GM23338 (cell line): Measurements from ENCODE around the gene JAKMIP1. TPM values are rescaled to one million over a fixed set of nuclear protein-coding genes. Genes with fewer than 3 reads are reported as not detected.

Experiments used
- ATAC-seq: fragments of 200-7000 bp; cut with Tn5 transposase; 3 replicates; pipeline ENCODE4 v1.9.1; 2020
- DNase-seq: peaks from one replicate; pipeline ENCODE4 v3.0.0-alpha.2; 2015; ENCODE audit warnings: low spot score
- H2AFZ ChIP-seq: fragments of 200-600 bp; sonication (generic); 2 replicates; pipeline ENCODE4 v1.8.0; 2016; ENCODE audit warnings: antibody characterized with exemption, mild to moderate bottlenecking, moderate library complexity
- H3F3A ChIP-seq: fragments of 200-600 bp; sonication (generic); replicated peaks from 2 replicates; pipeline ENCODE4 v1.8.0; 2017; ENCODE audit warnings: antibody characterized with exemption, mixed run types, low read depth
- H3K27ac ChIP-seq: fragments of 200-600 bp; sonication (generic); 2 replicates; pipeline ENCODE4 v1.6.1; 2016; ENCODE audit warnings: low read depth
- H3K27me3 ChIP-seq: fragments of 200-600 bp; sonication (generic); 2 replicates; pipeline ENCODE4 v1.8.0; 2016; ENCODE audit warnings: mild to moderate bottlenecking, mixed run types, moderate library complexity; ENCODE audit not compliant: insufficient read depth
- H3K36me3 ChIP-seq: fragments of 200-600 bp; sonication (generic); 2 replicates; pipeline ENCODE4 v1.8.0; 2016; ENCODE audit warnings: mild to moderate bottlenecking; ENCODE audit not compliant: insufficient read depth
- H3K4me1 ChIP-seq: fragments of 200-600 bp; sonication (generic); 2 replicates; pipeline ENCODE4 v1.8.0; 2016; ENCODE audit warnings: mild to moderate bottlenecking, moderate library complexity; ENCODE audit not compliant: insufficient read depth
- H3K4me2 ChIP-seq: fragments of 200-600 bp; sonication (generic); 2 replicates; pipeline ENCODE4 v1.7.1; 2017; ENCODE audit warnings: mixed run types
- H3K4me3 ChIP-seq: fragments of 200-600 bp; sonication (generic); 2 replicates; pipeline ENCODE4 v1.6.1; 2016; ENCODE audit warnings: mixed run types
- H3K79me2 ChIP-seq: fragments of 200-600 bp; sonication (generic); replicated peaks from 2 replicates; pipeline ENCODE4 v1.8.0; 2017; ENCODE audit warnings: mild to moderate bottlenecking; ENCODE audit not compliant: insufficient read depth
- H3K9me2 ChIP-seq: fragments of 200-600 bp; sonication (generic); 2 replicates; pipeline ENCODE4 v1.8.0; 2017; ENCODE audit not compliant: insufficient read depth
- H4K20me1 ChIP-seq: fragments of 200-600 bp; sonication (generic); replicated peaks from 2 replicates; pipeline ENCODE4 v1.8.0; 2017; ENCODE audit warnings: mild to moderate bottlenecking; ENCODE audit not compliant: insufficient read depth
- H3K27ac Mint-ChIP-seq: 2 replicates; pipeline ENCODE4 v1.8.0; 2020; ENCODE audit warnings: inconsistent platforms, mild to moderate bottlenecking, moderate library complexity, mixed read lengths
- H3K27me3 Mint-ChIP-seq: 3 replicates; pipeline ENCODE4 v1.8.0; 2022; ENCODE audit warnings: low read depth, mild to moderate bottlenecking, moderate library complexity, mixed read lengths, inconsistent platforms; ENCODE audit not compliant: insufficient read depth, poor library complexity
- H3K36me3 Mint-ChIP-seq: 3 replicates; pipeline ENCODE4 v1.8.0; 2021; ENCODE audit warnings: low read depth, mild to moderate bottlenecking, inconsistent platforms, moderate library complexity, mixed read lengths
- H3K4me1 Mint-ChIP-seq: 3 replicates; pipeline ENCODE4 v1.8.0; 2020; ENCODE audit warnings: mild to moderate bottlenecking, inconsistent platforms, mixed read lengths
- H3K4me3 Mint-ChIP-seq: 3 replicates; pipeline ENCODE4 v1.8.0; 2021; ENCODE audit warnings: moderate library complexity, mild to moderate bottlenecking, inconsistent platforms, mixed read lengths
- H3K9me3 Mint-ChIP-seq: 3 replicates; pipeline ENCODE4 v1.8.0; 2020; ENCODE audit warnings: moderate library complexity, mild to moderate bottlenecking, inconsistent platforms, mixed read lengths
- CREB1 ChIP-seq: fragments of 250-450 bp; sonication (Bioruptor Pico); IDR thresholded peaks from 2 replicates; pipeline ENCODE4 v1.5.0; 2020; ENCODE audit warnings: low read depth, mild to moderate bottlenecking, moderate library complexity
- CTCF ChIP-seq, 2 experiments: fragments of 200-600 bp in 1 of 2; sonication (generic) in 1 of 2; conservative IDR thresholded peaks; 2 replicates each; pipeline versions ENCODE4 v1.5.1 to v1.6.1; 2016 to 2017; ENCODE audit warnings: antibody characterized with exemption in 2 of 2, low read depth in 2 of 2, mild to moderate bottlenecking in 2 of 2, moderate library complexity in 1 of 2
- ETS1 ChIP-seq: IDR thresholded peaks from 2 replicates; pipeline ENCODE4 v1.6.1; 2016; ENCODE audit warnings: antibody characterized with exemption
- EZH2 ChIP-seq: fragments of 200-600 bp; sonication (generic); IDR thresholded peaks from one replicate; pipeline ENCODE4 v1.8.0; 2017; ENCODE audit warnings: antibody characterized with exemption, mild to moderate bottlenecking, low read depth; ENCODE audit not compliant: unreplicated experiment
- EZH2phosphoT487 ChIP-seq: fragments of 200-600 bp; sonication (generic); IDR thresholded peaks from one replicate; pipeline ENCODE4 v1.8.1; 2018; ENCODE audit warnings: antibody characterized with exemption; ENCODE audit not compliant: unreplicated experiment
- JUNB ChIP-seq: IDR thresholded peaks from one replicate; pipeline ENCODE4 v1.6.1; 2016; ENCODE audit warnings: antibody characterized with exemption; ENCODE audit not compliant: unreplicated experiment
- NANOG ChIP-seq: IDR thresholded peaks from 2 replicates; pipeline ENCODE4 v1.6.1; 2016; ENCODE audit warnings: antibody characterized with exemption, borderline replicate concordance
- POLR2AphosphoS5 ChIP-seq: IDR thresholded peaks from 2 replicates; pipeline ENCODE4 v1.6.1; 2016; ENCODE audit warnings: antibody characterized with exemption, low read depth
- REST ChIP-seq: IDR thresholded peaks from one replicate; pipeline ENCODE4 v1.6.1; 2018; ENCODE audit warnings: antibody characterized with exemption; ENCODE audit not compliant: unreplicated experiment
- STAT1 ChIP-seq: IDR thresholded peaks from one replicate; pipeline ENCODE4 v1.6.1; 2016; ENCODE audit warnings: antibody characterized with exemption; ENCODE audit not compliant: unreplicated experiment
- ZNF114 ChIP-seq: fragments of 250-450 bp; sonication (Bioruptor Pico); IDR thresholded peaks from 2 replicates; pipeline ENCODE4 v1.5.0; 2020; ENCODE audit warnings: mild to moderate bottlenecking, moderate library complexity
- ZNF331 ChIP-seq: fragments of 250-450 bp; sonication (Bioruptor Pico); IDR thresholded peaks from 2 replicates; pipeline ENCODE4 v1.5.0; 2020; ENCODE audit warnings: low read depth, mild to moderate bottlenecking, moderate library complexity
- ZNF462 ChIP-seq: fragments of 250-450 bp; sonication (Bioruptor Pico); IDR thresholded peaks from 2 replicates; pipeline ENCODE4 v1.5.0; 2020; ENCODE audit warnings: mild to moderate bottlenecking, moderate library complexity
- polyA plus RNA-seq: library from polyadenylated mRNA; unstranded; fragments of >200 nt; fragmentation: Nextera tagmentation; extraction: Ambion mirVana; gene quantifications from 2 replicates; pipeline ENCODE4 v1.2.1, GENCODE V29; 2016
- total RNA-seq: library from RNA; depleted of rRNA; stranded (reverse); fragments of >200 nt; shearing (Covaris generic); gene quantifications from 2 replicates; pipeline ENCODE4 v1.2.3, GENCODE V29; 2014

JAKMIP1 gene
- total and polyA plus RNA-seq, 2 experiments from 2014 or later: 4.6 to 5.1 TPM

GRCh38 chr4:6161921-6162464, 38.4 kb downstream of the JAKMIP1 start:
- H3F3A ChIP-seq: no peaks in the 10 kb centered on the region
- H3K27ac ChIP-seq: no peak overlapping the region
- 0 out of 2 replicates have a peak, but pooled peaks cover 6% of the 10 kb centered on the region for H3K9me2 ChIP-seq
- no peaks in the 10 kb centered on the region for H4K20me1 ChIP-seq
- DNase-seq: no peak
- H3K4me1 ChIP-seq: no peaks in the 10 kb centered on the region
- Mint-ChIP-seq H3K4me1 (no peaks in the 10 kb centered on the region; the same call in 2 of the 3 replicates), H3K4me3 (no peak overlapping the region), H3K9me3 (peaks cover 30% of the 10 kb centered on the region), H3K27ac (no peak overlapping the region), H3K27me3 (peaks cover 12% of the 10 kb centered on the region), H3K36me3 (peaks cover 22% of the 10 kb centered on the region)
- no peaks in the 10 kb centered on the region for H3K27me3 ChIP-seq
- H2AFZ ChIP-seq: no peak overlapping the region
- H3K79me2 ChIP-seq: no peaks in the 10 kb centered on the region
- H3K4me2 ChIP-seq: no peak overlapping the region
- TF ChIP-seq EZH2phosphoT487: no peak
- no peak for TF ChIP-seq REST
- no peak for TF ChIP-seq ZNF462 (CRISPR knock-in tag)
- TF ChIP-seq ZNF114 (CRISPR knock-in tag): no peak
- TF ChIP-seq ETS1: no peak
- no peak for TF ChIP-seq NANOG
- TF ChIP-seq JUNB: no peak
- TF ChIP-seq STAT1: no peak
- TF ChIP-seq POLR2AphosphoS5: no peak
- no peak for TF ChIP-seq ZNF331 (CRISPR knock-in tag)
- no peak for TF ChIP-seq EZH2
- TF ChIP-seq CTCF (conservative IDR thresholded peaks at IDR 0.05; ENCODE audit: low read depth in 2 of 2): no peak
- no peak for TF ChIP-seq CREB1 (CRISPR knock-in tag)
- no peaks in the 10 kb centered on the region; the same call in 1 of the 2 replicates for H3K36me3 ChIP-seq
- H3K4me3 ChIP-seq: no peak overlapping the region
- ATAC-seq: no peak
